NCI-H510A (cell line): ENCODE results near the gene ANKRD55.
"Not testable (repeated sequence)": the region's sequence is repeated elsewhere in the genome, so short reads cannot be mapped to it uniquely, and the experiment has no call there.

Source experiments
- DNase-seq: peaks from one replicate; lab custom pipeline; 2025; lab: John Stamatoyannopoulos, UW

The ANKRD55 gene

GRCh38 chr5:56233230-56233629 lies at the start of gene ANKRD55:
Gene ANKRD55, minus strand, starts transcription at chr5:56233330. Its CDS starts 417 bp downstream, at chr5:56232913.
- no peak for DNase-seq

DNA sequence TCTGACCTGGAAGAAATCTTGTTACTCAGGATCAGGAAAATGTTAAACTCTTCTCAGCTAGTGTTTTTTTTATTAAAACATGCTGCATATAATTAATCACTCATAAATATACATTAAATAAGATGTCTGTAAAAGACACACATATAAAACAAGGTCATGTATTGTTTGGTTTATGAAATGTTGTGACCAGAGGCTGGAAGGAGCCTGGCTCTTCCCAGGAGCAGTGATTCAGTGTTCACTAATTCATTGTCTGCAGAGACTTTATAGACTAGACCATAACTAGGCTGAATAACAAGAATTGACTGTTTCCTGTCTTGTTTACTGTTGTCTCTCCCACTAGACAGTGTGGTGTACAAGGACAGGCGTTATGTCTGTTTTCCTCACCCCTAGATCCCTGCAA lies 49.1 kb upstream of the ANKRD55 start:
- DNase-seq, result no peak

GRCh38 chr5:56281489-56282165 lies 48.5 kb upstream of the ANKRD55 start:
- no peak for DNase-seq

DNA sequence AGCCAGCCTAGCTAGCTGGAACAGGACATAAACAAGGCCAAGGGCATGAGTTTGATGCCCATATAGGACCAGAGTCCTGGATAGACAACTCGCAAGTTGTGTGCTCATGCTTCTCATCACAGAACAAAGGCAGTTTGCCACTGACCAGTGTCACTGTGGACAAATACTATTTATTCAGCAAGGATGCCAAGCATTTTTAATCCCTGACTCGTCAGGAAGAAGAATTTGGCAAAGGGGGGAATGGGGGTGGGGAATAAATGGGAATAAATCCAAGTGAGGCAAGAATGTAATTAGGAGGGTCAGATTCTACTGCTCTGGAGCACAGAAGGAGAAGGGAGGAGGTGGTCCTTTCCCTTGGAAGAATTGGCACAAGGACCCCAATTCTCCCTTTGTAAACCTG lies 46.8 kb upstream of the ANKRD55 start:
- DNase-seq, result no peak

GRCh38 chr5:56279291-56279690 lies 46.2 kb upstream of the ANKRD55 start:
- DNase-seq, result no peak

- no peak for DNase-seq
Measured at GRCh38 chr5:56278335-56278753, 45.2 kb upstream of the ANKRD55 start.

- no peak for DNase-seq
Measured at GRCh38 chr5:56277573-56277972, 44.4 kb upstream of the ANKRD55 start.

GRCh38 chr5:56273376-56273955 lies 40.3 kb upstream of the ANKRD55 start:
- no peak for DNase-seq

DNA sequence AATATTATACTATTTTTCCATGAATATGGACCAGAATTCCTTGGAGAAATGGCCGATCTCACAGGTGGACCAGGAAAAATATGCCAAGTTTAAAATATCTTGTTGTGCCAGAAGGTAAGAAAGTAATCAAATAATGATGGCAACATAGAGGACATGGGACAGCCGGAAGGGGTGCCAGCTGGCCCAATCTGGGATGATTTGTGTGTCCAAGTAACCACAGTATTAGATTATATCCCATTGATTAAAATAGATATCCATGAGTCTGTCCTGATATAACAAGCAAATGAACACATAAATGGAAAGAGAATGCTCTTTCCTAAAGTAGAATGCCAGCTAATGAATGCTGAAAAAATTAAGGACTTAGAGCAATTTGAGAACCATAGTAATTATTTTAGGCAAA lies 39.6 kb upstream of the ANKRD55 start:
- no peak for DNase-seq

- no peak for DNase-seq
Measured at GRCh38 chr5:56270568-56271392, 37.6 kb upstream of the ANKRD55 start.

DNA sequence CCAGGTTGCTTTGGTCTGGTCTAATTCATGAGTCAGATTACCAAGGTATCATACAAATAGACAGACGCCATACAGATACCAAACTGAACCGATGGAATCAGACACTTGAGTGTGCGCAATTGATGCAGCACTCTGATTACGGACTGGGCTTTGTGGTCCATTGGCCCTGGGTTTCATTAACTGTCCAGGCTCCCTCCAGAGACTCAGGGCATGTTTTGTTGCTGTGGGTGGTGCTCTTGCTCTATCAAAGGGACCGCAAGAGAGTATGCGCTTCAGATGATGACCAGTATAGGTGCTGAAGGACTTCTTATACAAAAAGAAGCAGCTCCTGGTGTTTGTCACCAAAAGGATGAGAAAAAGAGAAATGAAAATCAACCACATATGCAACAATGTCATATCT lies 36.9 kb upstream of the ANKRD55 start:
- DNase-seq, result no peak

DNA sequence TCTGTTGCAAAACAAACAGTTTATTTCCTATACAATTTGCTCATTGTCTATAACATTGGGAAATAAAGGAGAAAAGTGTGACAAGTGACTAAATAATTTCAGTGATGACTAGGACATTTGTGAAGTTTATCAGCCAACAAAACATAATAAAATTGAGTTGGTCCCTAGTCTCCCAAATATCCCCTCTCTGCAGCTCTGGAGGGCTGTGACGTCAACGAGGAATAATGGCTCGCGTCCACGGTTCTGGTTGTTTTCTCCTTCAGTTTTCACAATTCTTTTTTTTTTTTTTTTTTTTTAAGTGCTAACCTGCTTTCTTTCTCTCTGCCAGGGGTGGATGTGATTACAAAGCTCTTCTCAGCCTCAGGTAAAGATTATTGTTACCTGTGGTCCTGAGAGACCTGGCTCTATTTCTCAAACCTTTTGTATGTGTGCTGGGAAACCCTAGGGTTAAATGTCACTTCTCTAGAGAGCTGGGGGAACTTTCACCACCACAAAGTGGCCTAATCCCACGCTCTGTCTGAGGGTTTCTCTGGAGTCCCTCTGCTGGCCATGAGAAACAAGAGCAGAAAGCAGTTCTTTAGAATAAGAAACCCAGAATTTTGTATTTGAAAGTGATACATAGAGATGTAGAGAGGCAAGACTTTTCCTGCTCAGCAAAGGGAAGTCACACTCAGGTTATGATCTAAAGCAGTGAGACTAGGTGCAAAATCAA lies 36.2 kb upstream of the ANKRD55 start:
- no peak for DNase-seq

DNA sequence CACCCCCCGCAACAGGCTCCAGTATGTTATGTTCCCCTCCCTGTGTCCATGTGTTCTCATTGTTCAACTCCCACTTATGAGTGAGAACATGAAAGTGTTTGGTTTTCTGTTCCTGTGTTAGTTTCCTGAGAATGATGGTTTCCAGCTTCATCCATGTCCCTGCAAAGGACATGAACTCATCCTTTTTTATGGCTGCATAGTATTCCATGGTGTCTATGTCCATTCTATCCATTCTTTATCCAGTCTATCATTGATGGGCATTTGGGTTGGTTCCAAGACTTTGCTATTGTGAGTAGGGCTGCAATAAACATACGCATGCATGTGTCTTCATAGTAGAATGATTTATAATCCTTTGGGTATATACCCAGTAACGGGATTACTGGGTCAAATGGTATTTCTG lies 35.6 kb upstream of the ANKRD55 start:
- DNase-seq, result not testable (repeated sequence)

DNA sequence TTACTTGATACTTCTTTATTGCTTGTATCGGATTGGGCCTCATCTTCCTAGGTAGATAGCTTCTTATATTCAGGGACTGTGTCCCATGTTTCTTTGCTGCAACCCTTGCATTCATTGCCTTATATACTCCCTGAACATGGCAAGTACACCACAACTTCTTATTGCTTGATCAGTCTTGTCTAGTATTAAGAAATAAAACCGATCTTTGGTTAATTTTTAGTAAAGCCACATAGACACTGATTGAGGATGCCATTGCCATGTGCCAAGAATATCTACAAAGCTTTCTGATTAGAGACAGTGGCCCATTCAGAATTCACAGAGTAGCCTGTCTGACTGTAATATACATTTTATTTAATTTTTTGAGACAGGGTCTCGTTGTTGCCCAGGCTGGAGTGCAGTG lies 34.7 kb upstream of the ANKRD55 start:
- no peak for DNase-seq

DNA sequence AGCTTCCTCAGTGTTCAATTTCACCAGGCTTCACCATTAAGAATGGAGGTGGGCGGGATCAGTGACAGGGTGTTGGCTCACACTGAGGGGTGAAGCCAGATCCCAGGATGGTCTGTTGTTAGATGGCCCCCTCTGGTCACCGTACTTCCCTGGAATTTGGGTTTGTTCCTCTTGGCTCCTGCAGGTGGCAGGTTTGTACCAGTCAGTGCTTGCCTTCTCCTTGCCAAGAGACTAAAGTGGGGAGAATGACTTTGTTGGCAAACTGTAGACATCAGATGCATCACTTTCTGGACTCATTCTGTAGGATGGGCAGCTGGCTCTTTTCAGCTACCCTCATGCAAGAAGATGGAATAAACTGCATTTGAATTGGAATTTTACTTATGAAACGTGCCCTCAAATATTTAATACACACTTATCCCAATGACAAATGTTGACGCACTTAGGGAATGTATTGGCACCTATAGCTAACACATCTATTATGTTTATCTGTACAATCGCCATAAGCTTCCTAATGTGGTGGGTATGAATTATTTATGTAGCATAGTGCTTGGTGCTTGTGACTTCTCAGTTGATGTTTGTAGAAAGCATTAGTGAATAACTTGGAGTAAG lies 31.4 kb upstream of the ANKRD55 start:
- no peak for DNase-seq

DNA sequence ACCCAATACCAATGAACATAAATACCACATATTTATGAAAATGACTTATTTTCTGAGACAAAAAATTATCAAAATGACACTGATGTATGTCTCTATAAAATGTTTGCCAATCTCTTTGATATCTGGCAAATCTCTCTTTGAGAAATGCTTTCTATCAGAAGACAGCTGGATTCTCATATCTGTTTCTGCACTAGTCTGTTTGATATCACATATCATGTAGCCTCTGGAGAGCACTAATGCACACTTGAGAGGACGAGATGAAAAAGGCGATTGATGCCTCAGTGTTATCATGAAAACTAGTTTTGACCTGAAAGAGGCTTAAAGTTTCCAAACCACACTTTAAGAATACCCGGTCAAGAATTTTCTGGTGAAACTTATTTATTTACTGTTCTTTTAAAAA lies 29.1 kb upstream of the ANKRD55 start:
- no peak for DNase-seq

GRCh38 chr5:56259002-56259511 lies 25.9 kb upstream of the ANKRD55 start:
- no peak for DNase-seq

DNA sequence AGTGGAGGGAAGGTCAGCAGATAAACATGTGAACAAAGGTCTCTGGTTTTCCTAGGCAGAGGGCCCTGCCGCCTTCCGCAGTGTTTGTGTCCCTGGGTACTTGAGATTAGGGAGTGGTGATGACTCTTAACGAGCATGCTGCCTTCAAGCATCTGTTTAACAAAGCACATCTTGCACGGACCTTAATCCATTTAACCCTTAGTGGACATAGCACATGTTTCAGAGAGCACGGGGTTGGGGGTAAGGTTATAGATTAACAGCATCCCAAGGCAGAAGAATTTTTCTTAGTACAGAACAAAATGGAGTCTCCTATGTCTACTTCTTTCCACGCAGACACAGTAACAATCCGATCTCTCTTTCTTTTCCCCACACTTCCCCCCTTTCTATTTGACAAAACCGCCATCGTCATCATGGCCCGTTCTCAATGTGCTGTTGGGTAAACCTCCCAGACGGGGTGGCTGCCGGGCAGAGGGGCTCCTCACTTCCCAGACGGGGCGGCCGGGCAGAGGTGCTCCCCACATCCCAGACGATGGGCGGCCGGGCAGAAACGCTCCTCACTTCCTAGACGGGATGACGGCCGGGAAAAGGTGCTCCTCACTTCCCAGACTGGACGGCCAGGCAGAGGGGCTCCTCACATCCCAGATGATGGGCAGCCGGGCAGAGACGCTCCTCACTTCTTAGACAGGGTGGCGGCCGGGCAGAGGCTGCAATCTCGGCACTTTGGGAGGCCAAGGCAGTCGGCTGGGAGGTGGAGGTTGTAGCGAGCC lies 24.8 kb upstream of the ANKRD55 start:
- DNase-seq, result not testable (repeated sequence)

- DNase-seq, result no peak
Measured at GRCh38 chr5:56257010-56257409, 23.9 kb upstream of the ANKRD55 start.

- no peak for DNase-seq
Measured at GRCh38 chr5:56255502-56255901, 22.4 kb upstream of the ANKRD55 start.

GRCh38 chr5:56253924-56254323 lies 20.8 kb upstream of the ANKRD55 start:
- no peak for DNase-seq
